ENCODE data around the gene RAI1.

The RAI1 gene

DNA sequence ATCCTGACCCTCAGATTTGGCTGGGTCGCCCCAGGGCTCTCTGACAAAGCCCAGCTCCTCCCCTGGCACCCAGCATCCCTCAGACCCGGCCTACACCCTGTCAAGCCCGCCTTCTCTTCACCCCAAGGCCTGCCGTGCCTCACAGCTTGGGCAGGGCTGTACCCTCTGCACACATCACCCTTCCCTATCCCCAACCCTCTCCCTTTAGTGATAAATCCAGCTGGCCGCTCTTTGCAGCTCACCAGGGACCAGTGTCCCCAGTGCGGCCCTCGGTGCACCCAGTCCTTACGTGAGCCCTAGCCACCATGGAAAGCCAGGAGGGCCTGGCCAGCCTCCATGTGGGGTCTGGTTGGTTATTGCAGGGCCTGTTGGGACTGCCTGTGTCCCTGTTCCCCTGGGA, 74.5 kb downstream of the RAI1 start:
- TF ChIP-seq, protein P1, sequence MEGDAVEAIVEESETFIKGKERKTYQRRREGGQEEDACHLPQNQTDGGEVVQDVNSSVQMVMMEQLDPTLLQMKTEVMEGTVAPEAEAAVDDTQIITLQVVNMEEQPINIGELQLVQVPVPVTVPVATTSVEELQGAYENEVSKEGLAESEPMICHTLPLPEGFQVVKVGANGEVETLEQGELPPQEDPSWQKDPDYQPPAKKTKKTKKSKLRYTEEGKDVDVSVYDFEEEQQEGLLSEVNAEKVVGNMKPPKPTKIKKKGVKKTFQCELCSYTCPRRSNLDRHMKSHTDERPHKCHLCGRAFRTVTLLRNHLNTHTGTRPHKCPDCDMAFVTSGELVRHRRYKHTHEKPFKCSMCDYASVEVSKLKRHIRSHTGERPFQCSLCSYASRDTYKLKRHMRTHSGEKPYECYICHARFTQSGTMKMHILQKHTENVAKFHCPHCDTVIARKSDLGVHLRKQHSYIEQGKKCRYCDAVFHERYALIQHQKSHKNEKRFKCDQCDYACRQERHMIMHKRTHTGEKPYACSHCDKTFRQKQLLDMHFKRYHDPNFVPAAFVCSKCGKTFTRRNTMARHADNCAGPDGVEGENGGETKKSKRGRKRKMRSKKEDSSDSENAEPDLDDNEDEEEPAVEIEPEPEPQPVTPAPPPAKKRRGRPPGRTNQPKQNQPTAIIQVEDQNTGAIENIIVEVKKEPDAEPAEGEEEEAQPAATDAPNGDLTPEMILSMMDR (IDR thresholded peaks at IDR 0.05) = no peak

DNA sequence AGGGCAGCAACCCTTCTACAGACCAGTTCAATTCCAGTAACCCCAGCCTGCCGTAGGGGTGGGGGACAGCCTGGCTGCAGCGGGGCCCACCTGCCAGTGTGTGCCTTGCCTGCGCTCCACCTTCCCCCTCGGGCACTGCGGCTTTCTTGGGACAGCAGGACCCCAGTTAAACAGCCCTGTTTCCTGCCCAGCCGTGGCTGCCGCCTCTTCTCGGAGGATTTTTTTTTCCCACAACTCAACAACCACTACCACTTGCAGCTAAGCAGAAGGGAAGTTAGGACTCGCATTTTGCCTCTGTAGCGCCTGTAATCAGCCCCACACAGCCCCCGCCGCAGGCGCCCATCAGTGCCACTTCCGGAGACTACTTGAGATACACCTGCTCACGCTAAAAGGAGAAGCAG, 76.1 kb downstream of the RAI1 start:
- TF ChIP-seq, protein P1 (IDR thresholded peaks at IDR 0.05) = no peak

DNA sequence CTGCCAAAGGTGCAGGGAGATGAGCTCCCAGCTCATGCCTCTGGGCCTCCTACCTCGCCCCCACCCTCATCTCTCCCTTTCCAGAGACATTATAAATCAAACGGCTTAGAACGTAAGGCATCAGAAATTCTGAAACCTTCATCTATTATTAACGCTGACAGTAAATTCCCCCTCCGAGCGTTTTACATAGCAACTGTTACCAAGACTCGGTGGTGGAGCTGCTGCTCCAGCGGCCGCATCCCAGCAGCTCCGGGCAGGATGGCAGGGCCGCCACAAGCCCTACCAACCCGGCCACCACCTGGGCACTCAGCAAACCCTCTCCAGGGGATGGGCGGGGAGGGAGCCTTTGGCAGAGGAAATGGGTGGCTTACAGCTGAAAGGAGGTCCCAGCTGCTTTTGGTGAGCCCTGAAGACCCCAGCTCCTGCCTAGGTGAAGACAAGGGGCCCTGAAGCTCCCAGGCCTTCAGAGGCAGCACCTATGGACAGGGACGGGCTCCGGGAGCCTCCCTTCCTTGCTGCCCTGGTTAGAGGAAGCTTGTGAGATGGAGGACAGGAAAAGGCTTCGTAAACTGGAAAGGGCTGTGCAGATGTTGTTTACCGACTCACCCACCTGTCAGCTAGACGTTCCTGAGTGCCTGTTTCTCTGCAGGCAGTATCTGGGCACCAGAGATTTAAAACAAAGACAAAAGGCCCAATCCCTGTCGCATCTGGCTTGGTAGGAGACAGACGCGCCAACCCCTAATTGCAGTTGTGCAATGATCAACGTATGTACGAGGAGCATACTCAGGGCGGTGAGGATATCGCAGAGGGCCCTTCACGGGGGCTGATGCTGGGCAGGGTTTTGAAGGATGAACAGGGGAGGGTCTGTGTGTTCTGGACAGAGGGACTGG, 76.9 kb downstream of the RAI1 start:
- TF ChIP-seq, protein P1 (IDR thresholded peaks at IDR 0.05) = no peak

DNA sequence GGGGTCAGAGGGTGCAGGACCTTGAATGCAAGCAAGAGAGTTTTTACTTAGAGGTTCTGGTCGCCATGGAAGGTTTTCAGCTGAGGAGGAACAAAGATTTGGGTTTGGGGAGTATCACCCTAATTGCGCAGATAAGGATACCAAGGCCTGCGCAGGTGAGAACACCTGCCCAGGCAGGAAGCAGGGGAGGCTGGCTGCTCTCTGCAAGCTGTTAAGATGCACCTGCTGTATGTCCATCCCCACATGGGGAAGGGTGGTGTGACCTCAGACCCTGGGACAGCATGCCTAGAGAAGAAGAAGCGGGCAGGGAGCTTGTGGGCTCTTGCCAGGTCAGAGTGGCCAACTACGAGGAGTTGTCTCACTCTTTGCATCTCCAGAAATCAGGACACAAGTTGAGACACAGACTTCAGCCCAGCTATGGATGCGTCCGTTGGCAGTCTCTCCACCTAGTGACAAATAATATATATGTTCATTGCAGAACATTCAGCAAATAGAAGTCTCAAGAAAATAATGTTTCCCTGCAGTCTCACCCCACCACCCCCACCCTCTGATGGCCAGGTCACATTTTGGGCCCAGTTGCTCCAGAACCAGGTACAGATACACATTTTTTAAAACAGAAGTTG, 77.8 kb downstream of the RAI1 start:
- TF ChIP-seq, protein P1 (IDR thresholded peaks at IDR 0.05) = no peak

DNA sequence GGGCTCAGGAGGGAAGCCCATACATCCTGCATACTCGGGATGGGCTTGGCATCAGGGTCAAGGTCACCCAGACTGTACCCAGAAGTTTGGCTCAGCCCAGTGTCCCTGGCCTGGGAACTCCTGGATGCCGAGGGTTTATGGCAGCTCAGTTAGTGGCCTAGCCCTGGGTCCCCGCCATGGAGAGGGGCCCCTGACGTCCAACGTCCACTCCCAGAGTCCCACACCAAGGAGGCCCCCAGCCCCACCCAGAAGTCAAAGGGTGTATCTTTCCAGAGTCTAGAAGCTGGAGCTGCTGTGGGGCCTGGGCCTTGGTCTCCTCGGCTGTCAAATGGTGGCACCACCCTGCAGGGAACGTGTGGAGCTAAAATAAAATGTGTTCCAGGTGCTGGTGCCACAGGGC, 79.1 kb downstream of the RAI1 start:
- TF ChIP-seq, protein P1 (IDR thresholded peaks at IDR 0.05) = no peak

DNA sequence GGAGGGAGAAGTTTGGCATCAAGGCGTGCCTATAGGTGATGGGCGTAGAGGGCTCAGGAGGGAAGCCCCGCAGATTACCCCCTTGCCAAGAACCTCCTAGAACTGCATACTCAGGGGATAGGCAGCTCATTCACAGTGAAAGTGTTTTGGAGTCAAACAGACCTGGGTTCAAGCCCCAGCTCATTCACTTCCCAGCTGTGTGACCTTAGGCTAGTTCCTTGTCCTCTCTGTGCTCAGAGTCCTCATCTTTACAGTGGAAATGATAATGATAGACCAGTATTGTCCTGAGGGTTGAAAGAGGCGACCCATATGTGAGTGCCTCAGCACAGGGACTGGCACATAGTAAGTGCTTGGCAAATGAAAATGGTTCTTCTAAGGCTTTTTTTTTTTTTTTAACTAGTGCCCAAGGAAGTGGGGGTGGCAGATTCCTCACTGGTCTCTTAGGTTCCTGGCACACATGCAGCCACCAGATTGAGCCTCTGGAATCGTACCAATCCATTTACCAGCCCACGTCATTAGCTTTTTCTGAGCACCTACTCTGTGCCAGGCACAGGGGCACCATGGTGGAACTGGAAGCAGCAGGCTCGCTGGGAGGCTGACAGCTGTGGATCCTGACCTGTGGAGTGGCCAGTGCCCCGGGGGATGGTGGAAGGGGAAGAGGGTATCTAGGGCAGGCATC, 79.8 kb downstream of the RAI1 start:
- TF ChIP-seq, protein P1 (IDR thresholded peaks at IDR 0.05) = no peak

DNA sequence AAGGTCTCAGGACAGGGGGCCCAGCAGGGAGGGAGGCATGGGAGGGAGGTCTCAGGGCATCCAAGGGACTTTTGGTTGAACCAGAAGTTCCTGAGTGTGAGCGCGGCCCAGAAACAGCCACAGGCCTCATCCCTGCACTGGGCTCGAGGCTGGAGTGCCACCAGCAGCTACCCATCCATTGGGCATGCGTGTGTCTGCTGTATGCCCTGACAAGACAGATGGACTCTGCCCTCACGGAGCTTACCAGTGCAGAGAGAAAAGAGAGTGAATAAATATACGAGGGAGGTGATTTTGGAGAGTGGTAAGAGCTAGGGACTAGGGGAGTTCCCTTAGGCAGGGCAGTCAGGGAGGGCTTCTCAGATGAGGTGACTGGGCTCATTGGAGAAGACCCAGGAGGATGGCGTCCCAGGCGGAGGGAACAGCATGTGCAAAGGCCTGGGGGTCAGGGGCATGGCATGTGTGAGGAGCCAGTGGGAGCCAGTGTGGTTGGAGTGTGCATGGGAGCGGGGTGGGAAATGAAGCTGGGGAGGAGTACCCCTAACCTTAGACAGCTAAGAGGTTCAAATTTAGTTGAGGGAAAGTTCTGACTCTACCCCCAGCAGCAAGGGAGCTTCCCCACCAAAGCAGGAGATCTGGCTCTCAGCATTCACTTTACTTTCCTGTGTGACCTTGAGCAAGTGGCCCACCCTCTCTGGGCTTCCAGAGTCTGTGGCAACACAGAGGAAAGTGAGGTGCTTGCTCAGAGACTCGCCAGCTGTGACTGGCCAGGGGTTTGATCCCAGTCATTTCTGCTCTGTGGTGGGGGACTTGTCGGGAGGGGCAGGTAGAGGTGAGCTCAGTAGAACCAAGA, 80.9 kb downstream of the RAI1 start:
- TF ChIP-seq, protein P1 (IDR thresholded peaks at IDR 0.05) = no peak

Data from LNCAP (cell line).